Mucosa of descending colon (tissue), 3 donors: Measurements from ENCODE around the gene SLC30A9. TPM values are rescaled to one million over a fixed set of nuclear protein-coding genes. Genes with fewer than 3 reads are reported as not detected.

Source experiments
- ATAC-seq: fragments of 200-7000 bp; cut with Tn5 transposase; one replicate; pipeline ENCODE4 v1.9.1; 2020; ENCODE audit warnings: mild to moderate bottlenecking, moderate library complexity
- DNase-seq, 3 donors: peaks; one replicate each; pipeline ENCODE4 v3.0.0-alpha.2; 2020
- H3K36me3 ChIP-seq: fragments of 200-600 bp; one replicate; pipeline ENCODE4 v1.8.0; 2021; ENCODE audit warnings: low read depth, mild to moderate bottlenecking
- H3K4me1 ChIP-seq: fragments of 200-600 bp; one replicate; pipeline ENCODE4 v1.8.0; 2021; ENCODE audit warnings: low read depth, mild to moderate bottlenecking
- H3K4me3 ChIP-seq: fragments of 200-600 bp; one replicate; pipeline ENCODE4 v1.8.0; 2021; ENCODE audit warnings: mild to moderate bottlenecking
- H3K9me3 ChIP-seq: fragments of 200-600 bp; one replicate; pipeline ENCODE4 v1.8.0; 2021; ENCODE audit warnings: mild to moderate bottlenecking
- intact Hi-C, 2 donors: fragments of 100-400 bp; cut with DNase I in 1 of 2; cut with micrococcal nuclease in 1 of 2; formaldehyde crosslinking; loops; one replicate each; pipeline versions ENCODE4 v1.11.0 to v1.11.1; 2022; cut with DNase I, micrococcal nuclease
- total RNA-seq, 3 donors: library from RNA; stranded (reverse); fragmentation: NEBNext Ultra II Directional in 2 of 3; extraction: Animal tissue kit (Norgen Biotek cat#: 25700) in 2 of 3; gene quantifications; one replicate each; pipeline versions ENCODE4 v1.2.1 to v1.2.4, GENCODE V29; 2021 to 2023
- TF ChIP-seq, protein P1 (sequence below): fragments of 200-600 bp; IDR thresholded peaks from one replicate; pipeline ENCODE4 v1.8.0; 2022; ENCODE audit warnings: antibody characterized with exemption, mild to moderate bottlenecking
- donor health status: DM: no; HTN: no; CAD: no; lungs with moderate emphysema.
- donor health status: DM: no; HTN: no; CAD: no.
- donor health status: DM: no; HTN: yes; CAD: no.

The SLC30A9 gene
- total RNA-seq, 3 donors from 2014 or later = 44.6 to 63.2 (median 57.8) TPM

DNA sequence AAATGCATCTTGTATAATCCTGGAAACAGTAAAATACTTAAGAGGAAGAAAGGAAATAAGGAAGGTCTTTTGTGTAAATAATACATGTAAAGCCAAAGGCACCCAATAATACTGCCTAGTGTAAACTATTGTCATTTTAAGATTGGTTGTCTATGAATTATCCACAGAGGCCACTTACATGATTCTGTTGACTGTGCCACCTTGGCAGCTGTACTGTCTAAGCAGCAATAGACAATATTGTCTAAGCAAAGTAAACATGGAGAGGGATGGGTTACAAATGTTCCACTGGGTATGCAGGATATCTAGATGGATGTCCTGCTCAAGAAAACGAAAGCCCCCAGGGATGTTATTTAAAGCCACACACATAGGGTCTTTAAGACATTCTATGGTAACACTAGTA is 142.7 kb downstream of the SLC30A9 start:
- Histone ChIP-seq H3K9me3 (no peaks in the 10 kb centered on the region), H3K36me3 (no peaks in the 10 kb centered on the region), H3K4me1 (no peaks in the 10 kb centered on the region), H3K4me3 (no peak overlapping the region)
- DNase-seq (no peak), ATAC-seq (no peak)
- TF ChIP-seq, protein P1, sequence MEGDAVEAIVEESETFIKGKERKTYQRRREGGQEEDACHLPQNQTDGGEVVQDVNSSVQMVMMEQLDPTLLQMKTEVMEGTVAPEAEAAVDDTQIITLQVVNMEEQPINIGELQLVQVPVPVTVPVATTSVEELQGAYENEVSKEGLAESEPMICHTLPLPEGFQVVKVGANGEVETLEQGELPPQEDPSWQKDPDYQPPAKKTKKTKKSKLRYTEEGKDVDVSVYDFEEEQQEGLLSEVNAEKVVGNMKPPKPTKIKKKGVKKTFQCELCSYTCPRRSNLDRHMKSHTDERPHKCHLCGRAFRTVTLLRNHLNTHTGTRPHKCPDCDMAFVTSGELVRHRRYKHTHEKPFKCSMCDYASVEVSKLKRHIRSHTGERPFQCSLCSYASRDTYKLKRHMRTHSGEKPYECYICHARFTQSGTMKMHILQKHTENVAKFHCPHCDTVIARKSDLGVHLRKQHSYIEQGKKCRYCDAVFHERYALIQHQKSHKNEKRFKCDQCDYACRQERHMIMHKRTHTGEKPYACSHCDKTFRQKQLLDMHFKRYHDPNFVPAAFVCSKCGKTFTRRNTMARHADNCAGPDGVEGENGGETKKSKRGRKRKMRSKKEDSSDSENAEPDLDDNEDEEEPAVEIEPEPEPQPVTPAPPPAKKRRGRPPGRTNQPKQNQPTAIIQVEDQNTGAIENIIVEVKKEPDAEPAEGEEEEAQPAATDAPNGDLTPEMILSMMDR = no peak
- intact Hi-C loops = no loop called here

DNA sequence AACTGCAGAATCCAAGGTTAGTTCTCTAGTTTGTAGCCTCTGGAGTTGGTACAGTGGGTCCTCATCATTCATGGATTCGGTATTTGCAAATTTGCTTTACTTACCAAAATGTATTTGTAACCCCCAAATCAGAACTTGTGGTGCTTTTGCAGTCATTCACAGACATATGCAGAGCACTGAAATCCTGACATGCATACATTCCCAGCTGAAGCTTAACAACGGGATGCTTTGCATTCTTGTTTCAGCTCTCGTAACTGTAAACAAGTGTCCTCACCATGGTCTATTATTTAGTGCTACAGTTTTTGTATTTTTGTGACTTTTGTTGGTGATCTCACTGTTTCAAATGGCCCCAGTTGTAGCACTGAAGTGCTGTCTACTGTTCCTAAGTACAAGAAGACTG is 146.0 kb downstream of the SLC30A9 start:
- Histone ChIP-seq H3K9me3 (no peaks in the 10 kb centered on the region), H3K4me3 (no peak overlapping the region), H3K4me1 (no peaks in the 10 kb centered on the region), H3K36me3 (no peaks in the 10 kb centered on the region)
- TF ChIP-seq, protein P1 = no peak
- intact Hi-C loops = no loop called here
- ATAC-seq (no peak), DNase-seq (no peak)

Other genes starting within 250 kb of the SLC30A9 start
- gene PHOX2B, start 241.8 kb upstream of the SLC30A9 start, total RNA-seq = 1 to 10 TPM in 1 of 3 donors, under 1 TPM in 2; 0.29 to 4.8 (median 0.55) TPM
- gene TMEM33, start 55.1 kb upstream of the SLC30A9 start, total RNA-seq = 10 to 100 TPM; 46.0 to 69.1 (median 67.6) TPM
- under 1 TPM in 2 of 3 donors, not detected in 1; 0.05 to 0.09 TPM for gene DCAF4L1, start 8.8 kb upstream of the SLC30A9 start, total RNA-seq
- gene BEND4, start 162.1 kb downstream of the SLC30A9 start, total RNA-seq = under 1 TPM; 0.14 to 0.51 (median 0.19) TPM